ENCODE measurements around the gene SPATA18. TPM values are rescaled to one million over a fixed set of nuclear protein-coding genes. Genes with fewer than 3 reads are reported as not detected.

SPATA18 gene, protein sequence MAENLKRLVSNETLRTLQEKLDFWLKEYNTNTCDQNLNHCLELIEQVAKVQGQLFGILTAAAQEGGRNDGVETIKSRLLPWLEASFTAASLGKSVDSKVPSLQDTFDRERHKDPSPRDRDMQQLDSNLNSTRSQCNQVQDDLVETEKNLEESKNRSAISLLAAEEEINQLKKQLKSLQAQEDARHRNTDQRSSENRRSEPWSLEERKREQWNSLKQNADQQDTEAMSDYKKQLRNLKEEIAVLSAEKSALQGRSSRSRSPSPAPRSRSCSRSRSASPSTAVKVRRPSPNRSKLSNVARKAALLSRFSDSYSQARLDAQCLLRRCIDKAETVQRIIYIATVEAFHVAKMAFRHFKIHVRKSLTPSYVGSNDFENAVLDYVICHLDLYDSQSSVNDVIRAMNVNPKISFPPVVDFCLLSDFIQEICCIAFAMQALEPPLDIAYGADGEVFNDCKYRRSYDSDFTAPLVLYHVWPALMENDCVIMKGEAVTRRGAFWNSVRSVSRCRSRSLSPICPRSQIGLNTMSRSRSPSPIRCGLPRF
- 3.8 to 5.1 TPM (median 4.5 TPM) in 5 replicates for total RNA-seq (2022; extraction: Qiagen RNA extraction; ENCODE audit: low read depth)

DNA sequence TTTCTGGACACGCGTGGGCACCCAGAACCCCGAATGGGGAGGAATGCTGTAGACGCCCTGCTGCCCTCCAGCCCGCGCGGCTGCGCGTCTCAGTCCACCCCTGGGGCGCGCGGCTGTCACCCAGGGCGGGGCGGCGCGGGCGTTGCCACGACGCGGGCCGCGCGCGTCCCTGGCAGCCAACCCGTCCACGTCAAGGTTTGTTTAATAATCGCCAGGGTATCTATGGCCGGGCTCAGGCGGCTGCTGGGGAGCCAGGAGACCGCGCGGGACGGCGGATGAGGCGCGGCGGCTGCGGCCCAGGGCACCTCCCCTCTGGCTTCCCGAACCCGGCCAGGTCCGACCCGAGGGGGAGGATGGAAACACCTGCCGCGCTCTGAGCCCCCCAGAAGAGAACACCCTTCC is at the start of gene SPATA18:
Gene SPATA18, plus strand, starts transcription at position 92 of the 402 bp plus-strand sequence. CDS start 401 bp downstream, outside the sequence.

DNA sequence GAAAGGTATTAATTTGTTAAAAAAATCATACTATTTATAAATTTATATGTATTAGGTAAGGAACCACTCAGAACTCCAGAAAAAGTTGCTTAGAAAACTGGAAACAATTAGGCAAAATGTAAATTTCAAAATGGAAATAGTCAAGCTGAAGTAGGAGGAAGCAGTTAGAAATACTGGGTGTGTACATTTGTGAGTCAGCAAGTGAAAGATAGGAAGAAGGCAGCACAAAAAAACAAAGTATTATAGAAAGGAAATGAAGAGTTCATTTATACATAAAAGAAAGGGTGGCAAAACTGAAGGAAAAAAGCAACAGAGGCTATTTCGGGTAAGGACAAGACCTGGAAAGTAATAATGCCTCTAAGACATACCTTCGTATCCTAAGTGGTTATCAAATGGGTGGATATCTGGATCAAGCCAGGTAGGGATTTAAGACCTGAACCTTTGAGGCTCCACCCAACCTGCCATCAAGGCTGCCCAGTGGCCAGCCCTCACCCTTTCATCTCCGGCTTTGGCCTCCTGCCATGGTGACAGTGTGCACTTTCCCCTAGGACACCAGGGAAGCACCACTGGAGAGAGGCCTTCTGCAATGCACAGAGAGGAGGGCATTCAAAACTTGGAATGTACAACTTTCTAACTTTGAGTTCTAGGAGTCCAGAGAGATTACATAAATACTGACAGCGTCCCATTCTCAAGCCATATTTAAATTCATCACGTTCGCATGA is 31.0 kb upstream of the SPATA18 start, which contains the start of gene LRRC66:
Gene LRRC66, minus strand, starts transcription at position 428 of the 722 bp plus-strand sequence. CDS start 2,750 bp downstream, outside the sequence.

DNA sequence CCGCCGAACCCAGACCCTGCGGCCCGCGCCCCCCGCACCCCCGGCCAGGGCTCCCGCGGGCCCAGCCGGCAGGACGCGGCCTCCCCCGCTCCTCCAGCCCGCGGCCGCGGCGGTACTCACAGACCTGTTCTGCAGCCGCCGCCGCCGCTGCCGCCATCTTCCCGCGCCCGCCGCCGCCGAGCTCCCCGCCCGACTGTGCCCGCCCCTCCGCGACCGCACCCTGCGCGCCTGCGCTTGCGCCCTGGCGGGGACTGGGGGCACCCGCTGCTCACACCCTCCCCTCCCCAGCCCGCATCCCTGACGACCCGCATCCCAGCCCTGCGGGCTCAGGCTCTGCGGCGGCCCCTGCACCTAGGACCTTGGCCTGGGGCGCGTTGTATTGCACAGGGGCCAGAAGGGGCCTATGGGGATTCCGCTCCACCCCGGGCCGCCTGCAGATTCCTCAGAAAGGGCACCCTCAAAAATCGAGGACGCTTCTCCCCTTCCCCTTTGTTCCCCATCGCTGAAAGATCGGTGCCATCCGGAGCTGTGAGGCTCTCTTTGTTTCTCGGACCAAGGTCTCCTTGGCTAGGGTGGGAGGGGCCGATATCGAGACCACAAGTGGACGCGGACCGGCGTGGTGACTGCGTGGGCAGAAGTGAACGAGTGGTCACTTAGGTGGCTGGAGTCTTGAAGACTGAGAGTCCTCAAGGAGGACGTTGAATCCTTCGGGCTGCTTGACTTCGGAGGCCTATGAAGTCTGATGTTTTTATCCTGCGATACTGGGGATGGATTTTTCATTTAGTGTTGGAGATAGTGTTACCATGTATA is 12.8 kb upstream of the SPATA18 start, which contains the start of gene SGCB:
Gene SGCB, minus strand, starts transcription at position 197 of the 810 bp plus-strand sequence. Its CDS starts 40 bp downstream, at position 157.

Other genes starting within 250 kb of the SPATA18 start
- gene DCUN1D4, start 208.2 kb upstream of the SPATA18 start, total RNA-seq (2022; extraction: Qiagen RNA extraction; ENCODE audit: low read depth): 14.9 to 22.9 TPM (median 20.1 TPM) in 5 replicates
- 0.05 to 0.26 TPM (median 0.13 TPM) in 4 of 5 replicates, not detected in the other for gene LRRC66, start 30.9 kb upstream of the SPATA18 start, total RNA-seq (2022; extraction: Qiagen RNA extraction; ENCODE audit: low read depth)
- gene SGCB, start 13.0 kb upstream of the SPATA18 start, total RNA-seq (2022; extraction: Qiagen RNA extraction; ENCODE audit: low read depth): 17.1 to 20.1 TPM (median 17.3 TPM) in 5 replicates